NCI-H82 treated with DMSO at 0.1 percent for 48 hours (cell line): ENCODE measurements around the gene CACNG8.
A peak's percentile ranks its signal among the peaks of the same experiment; 100 is the strongest.

Experiments used
- DNase-seq: peaks from one replicate; lab custom pipeline; 2025; ENCODE audit not compliant: unreplicated experiment; lab: John Stamatoyannopoulos, UW

Gene CACNG8

GRCh38 chr19:53961523-53962356 lies 997 bp upstream of the CACNG8 start:
- DNase-seq = no peak

GRCh38 chr19:53965091-53965490 lies 2.4 kb downstream of the CACNG8 start:
- DNase-seq = no peak

DNA sequence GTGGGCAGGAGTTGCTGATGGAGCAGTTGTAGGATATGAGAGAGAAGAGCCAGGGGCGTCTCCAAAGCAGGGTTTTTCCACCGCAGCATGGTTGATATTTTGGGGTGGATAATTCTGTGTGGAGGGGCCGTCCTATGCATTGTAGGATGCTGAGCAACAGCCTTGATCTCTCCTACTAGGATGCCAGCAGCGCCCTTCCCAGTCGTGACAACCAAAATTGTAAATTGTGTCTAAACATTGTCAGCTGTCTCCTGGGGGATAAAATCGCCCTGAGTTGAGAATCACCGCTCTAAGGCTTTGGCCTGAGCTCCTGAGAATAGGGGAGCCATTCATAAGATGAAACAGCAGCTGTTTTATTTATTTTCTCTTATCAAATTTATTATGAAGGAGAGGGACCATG lies 4.2 kb downstream of the CACNG8 start:
- no peak for DNase-seq

GRCh38 chr19:53969366-53969765 lies 6.6 kb downstream of the CACNG8 start:
- DNase-seq = no peak

- DNase-seq = no peak
Observed at GRCh38 chr19:53971673-53972072, 8.9 kb downstream of the CACNG8 start.

GRCh38 chr19:53977429-53977990 lies 14.8 kb downstream of the CACNG8 start:
- DNase-seq = peak; percentile 58

DNA sequence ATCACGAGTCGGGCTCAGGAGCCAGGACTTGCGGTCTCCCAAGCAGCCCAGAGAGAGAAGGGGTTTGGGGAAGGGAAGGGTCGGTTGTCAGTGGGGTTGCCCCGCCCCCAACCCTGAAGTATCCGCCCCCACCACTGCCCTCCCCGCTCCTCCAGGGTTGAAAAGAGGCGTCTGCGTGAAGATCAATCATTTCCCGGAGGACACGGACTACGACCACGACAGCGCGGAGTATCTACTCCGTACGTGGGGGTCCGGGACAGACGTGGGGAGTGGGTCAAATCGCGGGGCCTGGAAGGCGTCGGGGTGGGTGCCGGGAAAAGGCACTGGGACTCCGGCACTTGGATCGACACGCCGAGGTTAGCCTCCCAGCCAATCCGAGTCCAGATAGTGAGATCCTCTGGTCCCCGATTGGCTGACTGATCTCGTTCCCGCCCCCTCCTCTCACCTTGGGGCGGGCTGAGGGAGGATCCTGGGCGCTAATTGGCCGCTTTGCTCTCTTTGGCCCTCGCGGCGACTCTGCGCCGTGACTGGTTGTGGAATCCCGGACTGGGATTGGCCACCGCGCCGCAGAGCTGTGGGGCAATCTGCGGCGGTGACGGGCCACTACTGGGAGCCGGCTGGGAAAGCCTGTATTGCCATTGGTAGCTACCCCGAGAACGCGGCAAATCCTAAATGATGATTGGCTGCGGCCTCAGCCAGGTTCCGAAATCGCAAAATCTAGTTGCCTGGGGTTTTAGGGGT lies 15.4 kb downstream of the CACNG8 start:
- no peak for DNase-seq

- no peak for DNase-seq
Observed at GRCh38 chr19:53978975-53979801, 16.5 kb downstream of the CACNG8 start.

DNA sequence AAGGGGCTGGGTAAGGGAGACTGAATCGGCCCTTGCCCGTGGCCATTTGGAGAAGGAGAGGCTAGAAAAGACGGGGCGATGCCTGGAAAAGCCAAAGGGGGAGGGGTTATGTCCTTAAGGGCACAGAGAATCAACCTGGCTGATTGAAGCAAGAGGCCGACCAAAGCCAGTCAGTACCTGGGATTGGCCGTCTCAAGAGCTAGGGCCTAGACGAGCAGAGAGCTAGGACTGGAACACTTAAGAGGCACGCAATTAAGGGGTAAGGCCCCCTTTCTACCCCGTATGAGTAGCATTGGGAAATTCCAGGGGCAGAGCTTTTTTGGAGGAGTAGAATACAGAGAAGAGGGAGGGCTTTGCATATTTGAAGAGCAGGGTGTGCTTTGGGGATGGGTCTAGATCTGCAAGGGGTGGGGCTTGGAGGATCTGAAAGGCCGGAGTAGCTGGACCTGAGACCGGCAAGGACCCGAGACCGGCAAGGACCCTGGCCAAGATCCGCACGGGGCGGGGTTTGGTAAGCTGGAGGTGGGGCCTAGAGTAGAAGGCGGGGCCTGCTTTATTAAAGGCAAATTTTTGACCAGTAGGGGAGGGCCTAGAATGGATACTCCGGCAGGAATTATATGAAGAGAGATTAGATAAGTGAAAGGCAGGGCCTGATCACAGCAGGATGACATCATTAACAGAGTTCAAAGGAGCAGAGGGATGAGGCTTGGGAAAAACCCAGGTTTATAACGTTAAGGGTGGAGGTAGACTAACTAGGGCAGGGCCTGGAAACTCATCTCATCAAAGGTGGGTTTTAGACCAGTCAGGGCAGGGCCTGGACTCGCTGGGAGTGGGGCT lies 18.0 kb downstream of the CACNG8 start:
- no peak for DNase-seq

DNA sequence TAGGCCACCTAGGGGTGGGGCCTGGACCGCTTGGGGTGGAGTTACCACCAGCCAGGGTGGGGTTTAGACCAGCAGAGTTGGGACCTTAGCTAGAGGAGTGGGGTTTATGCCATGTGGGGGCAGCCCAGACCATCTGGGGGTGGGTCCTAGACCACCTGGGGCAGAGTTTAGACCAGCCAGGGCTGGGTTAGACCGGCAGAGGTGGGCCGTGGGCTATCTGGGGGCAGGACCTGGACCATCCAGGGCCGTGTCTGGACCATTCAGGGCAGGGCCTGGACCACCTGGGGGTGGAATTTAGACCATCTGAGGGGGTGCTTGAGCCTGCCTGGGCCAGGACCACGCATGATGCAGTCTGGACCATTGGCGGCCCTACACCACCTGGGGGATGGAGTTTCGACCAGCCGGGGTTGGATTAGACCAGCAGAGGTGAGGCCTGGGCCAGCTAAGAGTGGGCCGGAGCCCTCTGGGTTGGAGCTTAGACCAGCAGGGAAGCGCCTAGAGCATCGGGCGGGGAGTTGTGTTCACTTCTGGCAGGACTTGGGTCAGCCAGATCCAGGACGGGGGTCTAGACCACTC lies 18.7 kb downstream of the CACNG8 start:
- DNase-seq = no peak

- no peak for DNase-seq
Observed at GRCh38 chr19:53982001-53982451, 19.3 kb downstream of the CACNG8 start.

- no peak for DNase-seq
Observed at GRCh38 chr19:53982611-53983010, 19.9 kb downstream of the CACNG8 start.

- no peak for DNase-seq
Observed at GRCh38 chr19:53983457-53984289, 20.9 kb downstream of the CACNG8 start.

- no peak for DNase-seq
Observed at GRCh38 chr19:53985863-53986262, 23.1 kb downstream of the CACNG8 start.

GRCh38 chr19:53988981-53989380 lies 26.2 kb downstream of the CACNG8 start:
- DNase-seq = no peak

DNA sequence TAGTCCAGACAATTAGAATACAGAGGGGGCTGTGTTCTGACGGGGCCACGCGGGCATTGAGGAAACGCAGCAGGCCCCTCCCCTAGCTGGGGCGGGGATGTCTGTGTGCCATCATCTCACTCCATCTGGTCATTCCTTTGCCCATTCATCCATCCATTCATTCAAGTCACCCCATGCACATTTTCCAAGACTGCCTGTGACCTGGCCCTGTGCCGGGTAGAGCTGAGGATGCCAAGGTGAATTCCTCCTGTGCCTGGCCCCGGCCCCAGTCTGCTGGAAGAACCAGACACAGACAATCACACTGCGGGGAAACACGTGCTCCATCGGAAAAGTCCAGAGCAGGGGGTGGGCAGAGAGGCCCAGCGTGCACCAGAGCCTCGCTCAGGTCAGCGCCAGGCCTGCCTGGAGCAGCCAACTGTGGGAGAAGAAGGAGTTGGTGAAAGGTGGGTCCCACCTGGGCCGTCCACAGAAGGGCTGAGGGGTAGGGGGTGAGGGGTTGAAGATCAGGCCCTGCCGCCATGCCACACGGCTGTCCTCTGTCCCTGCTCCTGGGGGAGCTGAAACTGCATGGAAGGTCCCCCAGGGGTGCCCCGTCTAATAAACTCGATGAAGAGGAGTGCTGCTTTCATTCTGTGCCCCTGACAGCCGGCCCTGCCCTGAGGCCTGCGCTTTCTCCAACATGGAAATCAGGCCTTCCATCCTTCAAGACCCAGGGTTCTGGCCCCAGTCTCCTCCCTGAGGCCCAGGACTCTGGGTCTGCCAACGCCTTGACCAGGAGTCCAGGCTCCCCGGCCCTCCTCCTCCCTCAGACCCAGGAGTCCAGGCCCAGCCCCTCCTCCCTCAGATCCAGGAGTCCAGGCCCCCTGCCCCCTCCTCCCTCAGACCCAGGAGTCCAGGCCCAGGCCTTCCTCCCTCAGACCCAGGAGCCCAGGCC lies 27.1 kb downstream of the CACNG8 start:
- DNase-seq = no peak

- no peak for DNase-seq
Observed at GRCh38 chr19:53991224-53992113, 28.7 kb downstream of the CACNG8 start, which contains the start of gene CACNG6. CACNG6 (plus strand) TSS chr19:53991637; CDS start chr19:53992878, 1,241 bp downstream.
